Activated CD4-positive, alpha-beta T cell treated with anti-CD3 and anti-CD28 coated beads for 4 hours (primary cell): ENCODE measurements around the gene STEAP2.

ENCODE experiments used
- DNase-seq, 2 donors: peaks; one replicate each; pipeline ENCODE4 v3.0.0-alpha.2; 2020

STEAP2 gene

GRCh38 chr7:90276033-90276728 lies 64.6 kb downstream of the STEAP2 start:
- no peak for DNase-seq
